ENCODE data around the gene SETD7.

GRCh38 chr4:139461022-139461628, 94.9 kb downstream of the SETD7 start:
- no peak for TF ChIP-seq CTCF (IDR thresholded peaks at IDR 0.05)
- no peak for TF ChIP-seq EZH2phosphoT487 (IDR thresholded peaks at IDR 0.05)
- TF ChIP-seq EZH2 (IDR thresholded peaks at IDR 0.05): no peak

All from neural progenitor cell (in vitro differentiated cells).